Spleen (tissue), 7 donors: ENCODE data around the gene DSG3.

Experiments used
- POLR2A ChIP-seq, 3 donors: fragments of 450-650 bp; IDR thresholded peaks; one replicate each; pipeline ENCODE4 v1.5.1; 2017; ENCODE audit warnings: antibody characterized with exemption in 3 of 3, mild to moderate bottlenecking in 1 of 3
- TF ChIP-seq, protein P1 (sequence below), 11 experiments: fragments of 200-600 bp in 7 of 11; fragments of 450-650 bp in 4 of 11; sonication (generic) in 4 of 11; IDR thresholded peaks in 8 of 11; conservative IDR thresholded peaks in 3 of 11; 1 replicate in 7 of 11; 2 replicates in 4 of 11; pipeline versions ENCODE4 v1.4.0 to v1.8.0; 2016 to 2021; ENCODE audit warnings: antibody characterized with exemption in 11 of 11, inconsistent platforms in 4 of 11, mild to moderate bottlenecking in 1 of 11
- donor health status: DM: no; HTN: no; CAD: no; lungs with moderate emphysema.
- donor health status: DM: no; HTN: no; CAD: no.
- donor health status: DM: no; HTN: no; CAD: no.

DNA sequence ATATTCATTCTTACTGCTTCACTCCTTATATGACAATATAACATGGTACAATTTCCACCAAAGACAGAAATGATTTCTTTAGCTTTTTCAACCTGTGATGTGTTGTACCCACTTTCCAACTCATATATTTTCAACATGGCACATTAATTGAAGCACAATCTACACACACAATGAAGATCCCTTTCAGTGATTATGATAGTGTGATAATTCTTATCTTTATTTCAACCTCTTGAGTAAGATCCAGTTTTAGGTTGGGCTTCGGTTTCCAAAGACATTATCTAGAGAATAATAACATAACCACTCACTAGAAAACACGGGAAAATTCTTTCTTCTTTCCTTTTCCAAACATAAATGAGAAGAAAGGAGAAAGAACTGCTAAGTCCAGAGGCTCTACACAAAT, 3.4 kb upstream of the DSG3 start:
- TF ChIP-seq POLR2A (IDR thresholded peaks at IDR 0.05): no peak
- TF ChIP-seq, protein P1, sequence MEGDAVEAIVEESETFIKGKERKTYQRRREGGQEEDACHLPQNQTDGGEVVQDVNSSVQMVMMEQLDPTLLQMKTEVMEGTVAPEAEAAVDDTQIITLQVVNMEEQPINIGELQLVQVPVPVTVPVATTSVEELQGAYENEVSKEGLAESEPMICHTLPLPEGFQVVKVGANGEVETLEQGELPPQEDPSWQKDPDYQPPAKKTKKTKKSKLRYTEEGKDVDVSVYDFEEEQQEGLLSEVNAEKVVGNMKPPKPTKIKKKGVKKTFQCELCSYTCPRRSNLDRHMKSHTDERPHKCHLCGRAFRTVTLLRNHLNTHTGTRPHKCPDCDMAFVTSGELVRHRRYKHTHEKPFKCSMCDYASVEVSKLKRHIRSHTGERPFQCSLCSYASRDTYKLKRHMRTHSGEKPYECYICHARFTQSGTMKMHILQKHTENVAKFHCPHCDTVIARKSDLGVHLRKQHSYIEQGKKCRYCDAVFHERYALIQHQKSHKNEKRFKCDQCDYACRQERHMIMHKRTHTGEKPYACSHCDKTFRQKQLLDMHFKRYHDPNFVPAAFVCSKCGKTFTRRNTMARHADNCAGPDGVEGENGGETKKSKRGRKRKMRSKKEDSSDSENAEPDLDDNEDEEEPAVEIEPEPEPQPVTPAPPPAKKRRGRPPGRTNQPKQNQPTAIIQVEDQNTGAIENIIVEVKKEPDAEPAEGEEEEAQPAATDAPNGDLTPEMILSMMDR (IDR thresholded peaks at IDR 0.05 in 8 of 11, conservative IDR thresholded peaks at IDR 0.05 in 3 of 11): no peak
